Naive thymus-derived CD4-positive, alpha-beta T cell (primary cell): ENCODE data around the gene ANP32B. TPM values are rescaled to one million over a fixed set of nuclear protein-coding genes. Genes with fewer than 3 reads are reported as not detected.

ENCODE experiments used
- polyA plus RNA-seq, 2 donors: library from polyadenylated mRNA; unstranded; fragments of 300-500 nt; fragmentation: Illumina TruSeq; gene quantifications; one replicate each; pipeline ENCODE4 v1.2.3, GENCODE V29; 2021
- total RNA-seq, 6 experiments: library from RNA in 5 of 6; stranded (reverse) in 5 of 6; gene quantifications; 1 replicate in 5 of 6; 2 replicates in 1 of 6; pipeline ENCODE4 v1.2.3 and lab custom pipeline; 2021 to 2026

ANP32B gene
- total and polyA plus RNA-seq, 7 experiments from 2014 or later, result 108 to 267 (median 179) TPM

Other genes starting within 250 kb of the ANP32B start
- not detected for gene FOXE1, start 130.1 kb upstream of the ANP32B start, total RNA-seq
- under 1 TPM in 1 of 2 donors, not detected in 1; 0.05 TPM for gene FOXE1, start 130.1 kb upstream of the ANP32B start, polyA plus RNA-seq
- gene TRMO, start 60.8 kb upstream of the ANP32B start, total RNA-seq, result 10 to 100 TPM; 26.8 to 55.3 (median 43.8) TPM
- gene TRMO, start 60.8 kb upstream of the ANP32B start, polyA plus RNA-seq, result 10 to 100 TPM; 24.5 to 29.3 TPM
- gene HEMGN, start 45.2 kb upstream of the ANP32B start, total RNA-seq, result 1 to 10 TPM; 1.3 to 4.3 (median 2.3) TPM
- 10 to 100 TPM; 13.6 to 14.2 TPM for gene HEMGN, start 45.2 kb upstream of the ANP32B start, polyA plus RNA-seq
- gene NANS, start 73.4 kb downstream of the ANP32B start, total RNA-seq, result 10 to 100 TPM; 16.3 to 58.9 (median 51.8) TPM
- gene NANS, start 73.4 kb downstream of the ANP32B start, polyA plus RNA-seq, result 10 to 100 TPM; 33.0 to 33.2 TPM
- 100 to 1,000 TPM in 1 of 5 experiments, 10 to 100 TPM in 4; 54.1 to 114 (median 79.7) TPM for gene TRIM14, start 135.9 kb downstream of the ANP32B start, total RNA-seq
- gene TRIM14, start 135.9 kb downstream of the ANP32B start, polyA plus RNA-seq, result 100 to 1,000 TPM in 1 of 2 donors, 10 to 100 TPM in 1; 57.8 to 107 TPM
- 1 to 10 TPM; 3.0 to 9.7 (median 7.7) TPM for gene CORO2A, start 209.3 kb downstream of the ANP32B start, total RNA-seq
- gene CORO2A, start 209.3 kb downstream of the ANP32B start, polyA plus RNA-seq, result 1 to 10 TPM; 6.6 to 9.0 TPM